B cell (primary cell): ENCODE data around the gene GPR146. TPM values are rescaled to one million over a fixed set of nuclear protein-coding genes. Genes with fewer than 3 reads are reported as not detected.

Experiments
- ATAC-seq: fragments of 200-7000 bp; cut with Tn5 transposase; one replicate; pipeline ENCODE4 v1.10.0; 2021; ENCODE audit warnings: low read depth, mild to moderate bottlenecking, moderate number of reproducible peaks, moderate library complexity
- CTCF ChIA-PET: fragments of 350-600 bp; sonication (Branson Sonifier 250); formaldehyde crosslinking; loops from one replicate; lab custom pipeline; 2021; ENCODE audit warnings: antibody characterized with exemption, inconsistent platforms; lab: Charles Lee
- POLR2A ChIA-PET: fragments of 350-600 bp; sonication (Branson Sonifier 250); formaldehyde crosslinking; loops from one replicate; lab custom pipeline; 2021; ENCODE audit warnings: antibody characterized with exemption; lab: Charles Lee
- DNase-seq: peaks from one replicate; pipeline ENCODE4 v3.0.0; 2013
- H2AFZ ChIP-seq: 2 replicates; pipeline ENCODE4 v1.6.1; 2012; ENCODE audit warnings: mild to moderate bottlenecking, low read depth, low read length; ENCODE audit not compliant: insufficient read depth, poor library complexity, severe bottlenecking
- H3K27ac ChIP-seq, 2 donors: 1 replicate in 1 of 2; 2 replicates in 1 of 2; pipeline ENCODE4 v1.5.1; 2012 to 2013; ENCODE audit warnings: low read length in 2 of 2, mild to moderate bottlenecking in 2 of 2, moderate library complexity in 1 of 2
- H3K27me3 ChIP-seq, 4 experiments: fragments of 200-600 bp in 1 of 4; sonication (generic) in 1 of 4; replicated peaks in 1 of 4; 1 replicate in 2 of 4; 2 replicates in 2 of 4; pipeline versions ENCODE4 v1.6.1 to v1.7.0; 2013 to 2016; ENCODE audit warnings: low read length in 3 of 4, mild to moderate bottlenecking in 2 of 4, mixed read lengths in 1 of 4, moderate library complexity in 1 of 4; ENCODE audit not compliant: insufficient read depth in 4 of 4, control insufficient read depth in 3 of 4; ENCODE audit errors: control extremely low read depth in 1 of 4
- H3K36me3 ChIP-seq, 2 experiments: replicated peaks in 1 of 2; 1 replicate in 1 of 2; 2 replicates in 1 of 2; pipeline versions ENCODE4 v1.6.1 to v1.7.1; 2013; ENCODE audit warnings: low read length in 1 of 2; ENCODE audit not compliant: insufficient read depth in 2 of 2, control insufficient read depth in 1 of 2; ENCODE audit errors: control extremely low read depth in 1 of 2, extremely low read depth in 1 of 2
- H3K4me1 ChIP-seq, 2 donors: fragments of 200-600 bp in 1 of 2; sonication (generic) in 1 of 2; 1 replicate in 1 of 2; 2 replicates in 1 of 2; pipeline versions ENCODE4 v1.5.1 to v1.6.1; 2013 to 2017; ENCODE audit warnings: low read length in 2 of 2; ENCODE audit not compliant: control insufficient read depth in 2 of 2, insufficient read depth in 2 of 2
- H3K4me2 ChIP-seq: replicated peaks from 2 replicates; pipeline ENCODE3; 2012; ENCODE audit warnings: mild to moderate bottlenecking, low read depth, low read length; ENCODE audit not compliant: poor library complexity, severe bottlenecking
- H3K4me3 ChIP-seq, 5 experiments: fragments of 200-600 bp in 1 of 5; sonication (generic) in 1 of 5; 1 replicate in 3 of 5; 2 replicates in 2 of 5; pipeline versions ENCODE4 v1.5.1 to v1.7.0; 2011 to 2016; ENCODE audit warnings: low read length in 4 of 5, mild to moderate bottlenecking in 4 of 5, low read depth in 2 of 5, control low read depth in 1 of 5, moderate library complexity in 1 of 5; ENCODE audit not compliant: insufficient read depth in 1 of 5; ENCODE audit errors: control extremely low read depth in 1 of 5, extremely low read depth in 1 of 5
- H3K79me2 ChIP-seq: fragments of 200-600 bp; sonication (generic); one replicate; pipeline ENCODE4 v1.6.0; 2016; ENCODE audit warnings: low read length; ENCODE audit not compliant: control insufficient read depth, insufficient read depth
- H3K9ac ChIP-seq: fragments of 200-600 bp; sonication (generic); 2 replicates; pipeline ENCODE4 v1.6.1; 2017; ENCODE audit warnings: mild to moderate bottlenecking, low read length, moderate library complexity
- H3K9me3 ChIP-seq, 3 donors: one replicate each; pipeline versions ENCODE4 v1.6.1 to v1.7.1; 2013; ENCODE audit warnings: low read length in 2 of 3; ENCODE audit not compliant: control insufficient read depth in 2 of 3, insufficient read depth in 1 of 3; ENCODE audit errors: control extremely low read depth in 1 of 3
- H4K20me1 ChIP-seq: 2 replicates; pipeline ENCODE4 v1.6.0; 2012; ENCODE audit warnings: mild to moderate bottlenecking, low read length; ENCODE audit not compliant: insufficient read depth, control insufficient read depth, poor library complexity, severe bottlenecking
- H3K27ac Mint-ChIP-seq: one replicate; pipeline ENCODE4 v1.8.0; 2021; ENCODE audit warnings: mixed read lengths
- H3K27me3 Mint-ChIP-seq: one replicate; pipeline ENCODE4 v1.8.0; 2021; ENCODE audit warnings: mixed read lengths
- H3K4me1 Mint-ChIP-seq: one replicate; pipeline ENCODE4 v1.8.0; 2021; ENCODE audit warnings: mixed read lengths
- H3K4me3 Mint-ChIP-seq: one replicate; pipeline ENCODE4 v1.8.0; 2021; ENCODE audit warnings: mixed read lengths
- H3K9me3 Mint-ChIP-seq: one replicate; pipeline ENCODE4 v1.8.0; 2022; ENCODE audit warnings: mixed read lengths; ENCODE audit not compliant: insufficient read depth
- CTCF ChIP-seq: fragments of 200-600 bp; IDR thresholded peaks from one replicate; pipeline ENCODE4 v1.8.0; 2022; ENCODE audit warnings: antibody characterized with exemption, mild to moderate bottlenecking
- EZH2 ChIP-seq: IDR thresholded peaks from 2 replicates; pipeline ENCODE4 v1.6.1; 2012; ENCODE audit warnings: borderline replicate concordance, low read depth, mild to moderate bottlenecking, moderate library complexity, low read length; ENCODE audit not compliant: insufficient read depth, poor library complexity, severe bottlenecking
- WGBS: methylation state at CpG from one replicate; pipeline ENCODE4 v1.1.5; 2013; ENCODE audit warnings: missing lambda C conversion rate; ENCODE audit not compliant: insufficient coverage; 5-methylcytosine and 5-hydroxymethylcytosine counted together
- intact Hi-C: fragments of 100-400 bp; cut with micrococcal nuclease; formaldehyde crosslinking; loops from one replicate; pipeline ENCODE4 v1.10.0; 2022
- polyA plus RNA-seq: library from polyadenylated mRNA; depleted of rRNA; stranded (reverse); fragments of >200 nt; gene quantifications from 2 replicates; pipeline ENCODE4 v1.2.3, GENCODE V29; 2012
- total RNA-seq, 2 donors: library from RNA; stranded (reverse); fragments of 120-200 nt in 1 of 2; gene quantifications; 1 replicate in 1 of 2; 2 replicates in 1 of 2; pipeline versions ENCODE4 v1.2.3 to v1.2.4, GENCODE V29; 2013 to 2022

The GPR146 gene
- total and polyA plus RNA-seq, 2 donors (not counting 1 experiment from before 2014, with no cell fraction given), result 4.2 to 45.4 TPM

DNA sequence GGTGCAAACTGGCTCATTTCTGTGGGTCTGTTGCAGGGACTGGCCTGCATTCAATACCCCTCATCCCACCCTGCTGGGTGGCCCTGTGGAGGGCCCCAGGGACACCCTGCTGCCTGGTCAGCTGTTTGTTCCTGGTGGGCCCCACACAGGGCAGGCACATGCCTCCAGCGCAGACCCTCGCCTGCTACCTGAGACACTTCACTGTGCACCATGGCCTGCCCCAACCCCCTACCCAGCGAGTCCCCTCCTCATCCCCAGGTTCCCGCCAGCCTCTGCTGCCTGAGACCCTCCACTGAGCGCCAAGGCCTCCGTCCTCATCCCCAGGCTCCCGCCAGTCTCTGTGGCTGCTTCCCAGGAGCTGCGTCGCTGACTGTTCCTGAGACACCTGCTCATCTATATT is 16.8 kb downstream of the GPR146 start:
- Histone ChIP-seq H3K4me1 (peaks cover 41 to 53% of the 10 kb centered on the region in 2 donors), H3K4me2 (peak overlapping the region; percentile 75), H3K9me3 (peaks cover 0 to 20% (median 0%) of the 10 kb centered on the region in 3 donors), H3K79me2 (peaks cover 3% of the 10 kb centered on the region), H3K4me3 (no peak overlapping the region), H4K20me1 (peaks cover 45% of the 10 kb centered on the region), H3K27me3 (peaks cover 0 to 50% (median 19%) of the 10 kb centered on the region in 4 experiments), H3K27ac (no peak overlapping the region), H3K36me3 (no peaks in the 10 kb centered on the region), H3K9ac (no peak overlapping the region), H2AFZ (no peak overlapping the region)
- TF ChIP-seq EZH2 (no peak), CTCF (no peak)
- no peak for DNase-seq
- no peak for ATAC-seq
- Mint-ChIP-seq H3K27ac (no peak overlapping the region), H3K4me3 (peak overlapping the region; percentile 68), H3K27me3 (peaks cover 25% of the 10 kb centered on the region), H3K4me1 (peaks cover 59% of the 10 kb centered on the region), H3K9me3 (no peaks in the 10 kb centered on the region)
- intact Hi-C loops, result loop anchor here (10.0 kb wide), 1 partner anchor 146 kb away; no protein-coding TSS in a partner anchor
- POLR2A ChIA-PET, result interaction anchor here (0.6 to 1.2 kb wide), 2 partner anchors 37 to 80 kb away, joined by 3 to 7 read pairs; no protein-coding TSS in a partner anchor
- 98% methylated on average over 5 of the region's 9 CpGs for WGBS
- CTCF ChIA-PET, result interaction anchor here (0.7 to 16.5 kb wide), 7 partner anchors 9 to 65 kb away, joined by 3 to 496 read pairs (median 6); no protein-coding TSS in a partner anchor
